T-helper 17 cell (primary cell): ENCODE measurements around the gene GOLGA6L7. TPM values are rescaled to one million over a fixed set of nuclear protein-coding genes. Genes with fewer than 3 reads are reported as not detected.
A peak's percentile ranks its signal among the peaks of the same experiment; 100 is the strongest.
"Not testable (repeated sequence)": the region's sequence is repeated elsewhere in the genome, so short reads cannot be mapped to it uniquely, and the experiment has no call there.

ENCODE experiments used
- ATAC-seq: fragments of 150-1000 bp; cut with Tn5 transposase; 2 replicates; pipeline ENCODE4 v1.10.0; 2021; ENCODE audit warnings: mild to moderate bottlenecking, moderate library complexity
- DNase-seq, 3 donors: peaks; one replicate each; pipeline versions ENCODE4 v3.0.0 to v3.0.0-alpha.2; 2020 to 2021
- H3K9me3 ChIP-seq: one replicate; pipeline ENCODE4 v1.7.0; 2013; ENCODE audit warnings: low read length, mild to moderate bottlenecking; ENCODE audit not compliant: control insufficient read depth, poor library complexity, severe bottlenecking
- H3K27ac Mint-ChIP-seq: one replicate; pipeline ENCODE4 v1.8.0; 2022; ENCODE audit warnings: mild to moderate bottlenecking, moderate library complexity, mixed read lengths
- H3K27me3 Mint-ChIP-seq: one replicate; pipeline ENCODE4 v1.8.0; 2022; ENCODE audit warnings: mixed read lengths
- H3K36me3 Mint-ChIP-seq: one replicate; pipeline ENCODE4 v1.8.0; 2022; ENCODE audit warnings: low read depth, mixed read lengths
- H3K4me1 Mint-ChIP-seq: one replicate; pipeline ENCODE4 v1.8.0; 2022; ENCODE audit warnings: mild to moderate bottlenecking, mixed read lengths
- H3K4me3 Mint-ChIP-seq: one replicate; pipeline ENCODE4 v1.8.0; 2022; ENCODE audit warnings: mild to moderate bottlenecking, moderate library complexity, mixed read lengths
- total RNA-seq, 4 donors: library from RNA in 2 of 4; stranded (reverse) in 2 of 4; gene quantifications; one replicate each; pipeline ENCODE4 v1.2.3 and lab custom pipeline; 2022 to 2026

GOLGA6L7 gene
- total RNA-seq, 2 donors from 2014 or later: not detected

- H3K4me3 Mint-ChIP-seq: no peak overlapping the region
- H3K4me1 Mint-ChIP-seq: no peaks in the 10 kb centered on the region
- peaks cover 2% of the 10 kb centered on the region for H3K9me3 ChIP-seq
- H3K27ac Mint-ChIP-seq: no peak overlapping the region
- peaks cover 17% of the 10 kb centered on the region for H3K27me3 Mint-ChIP-seq
- H3K36me3 Mint-ChIP-seq: no peaks in the 10 kb centered on the region
- ATAC-seq (no peak), DNase-seq (no peak)
These were observed 28.4 kb upstream of the GOLGA6L7 start for GRCh38 chr15:28876845-28877185.

- no peak for DNase-seq
- Mint-ChIP-seq H3K27ac (no peak overlapping the region), H3K4me1 (no peaks in the 10 kb centered on the region), H3K27me3 (peaks cover 17% of the 10 kb centered on the region), H3K4me3 (no peak overlapping the region), H3K36me3 (no peaks in the 10 kb centered on the region)
- ATAC-seq: no peak
- peaks cover 2% of the 10 kb centered on the region for H3K9me3 ChIP-seq
These were observed 27.8 kb upstream of the GOLGA6L7 start for GRCh38 chr15:28876131-28876844.

DNA sequence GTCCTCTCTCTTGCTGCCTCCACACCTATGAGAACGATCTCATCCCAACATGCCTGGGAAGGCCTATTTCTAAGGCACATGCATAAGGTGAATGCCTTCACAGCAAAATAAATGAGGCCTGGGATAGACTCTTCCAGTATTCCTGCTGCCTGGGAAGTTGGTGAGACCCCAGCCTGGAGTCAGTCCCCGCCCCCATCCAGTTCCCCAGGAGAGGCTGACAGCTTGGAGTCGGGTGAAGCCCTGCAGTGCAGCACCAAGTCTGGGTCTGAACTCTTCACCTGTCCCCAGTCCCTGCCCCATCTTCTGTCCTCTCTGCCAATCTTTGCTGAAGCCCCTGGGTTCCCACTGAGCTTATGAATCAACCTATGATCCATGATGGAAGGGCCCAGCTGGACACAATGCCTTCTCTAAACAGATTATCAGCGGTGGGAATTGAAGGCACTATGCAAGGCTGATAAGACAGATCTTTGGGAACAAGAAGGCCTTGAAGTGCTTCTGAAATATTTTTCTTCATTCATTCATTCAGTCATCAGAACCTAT lies 27.1 kb upstream of the GOLGA6L7 start:
- Mint-ChIP-seq H3K4me1 (no peaks in the 10 kb centered on the region), H3K27me3 (peaks cover 17% of the 10 kb centered on the region), H3K4me3 (no peak overlapping the region), H3K36me3 (no peaks in the 10 kb centered on the region), H3K27ac (no peak overlapping the region)
- ATAC-seq (no peak), DNase-seq (no peak)
- H3K9me3 ChIP-seq: peaks cover 2% of the 10 kb centered on the region

DNA sequence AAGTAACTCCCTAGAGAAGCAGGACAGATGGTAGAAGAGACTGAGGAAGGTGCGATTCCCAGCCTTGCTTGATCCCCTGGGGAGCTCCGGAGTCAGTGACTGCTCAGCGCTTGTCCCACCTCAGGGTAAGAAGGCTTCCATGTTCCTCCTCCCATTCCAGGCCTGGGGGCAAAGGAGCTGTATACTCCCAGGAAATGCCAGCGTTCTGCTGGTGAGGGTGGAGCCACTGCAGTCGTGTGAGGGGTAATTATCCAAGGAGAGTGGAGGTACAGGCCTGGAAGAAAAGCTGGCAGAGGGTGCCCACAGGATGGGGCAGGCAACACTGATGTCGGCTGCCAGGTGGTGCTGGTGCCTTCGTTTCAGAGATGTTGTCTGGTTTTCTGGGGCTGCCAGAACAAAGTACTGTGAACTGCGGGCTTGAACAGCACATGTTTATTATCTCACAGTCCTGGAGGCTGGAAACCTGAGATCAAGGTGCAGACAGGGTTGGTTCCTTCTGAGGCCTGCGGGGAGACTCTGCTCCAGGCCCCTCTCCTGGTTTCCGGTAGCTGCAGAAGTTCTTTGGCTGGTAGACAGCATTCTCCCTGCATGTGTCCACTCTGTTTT lies 25.2 kb upstream of the GOLGA6L7 start:
- Mint-ChIP-seq H3K4me1 (no peaks in the 10 kb centered on the region), H3K27me3 (peaks cover 17% of the 10 kb centered on the region), H3K27ac (no peak overlapping the region), H3K4me3 (no peak overlapping the region), H3K36me3 (no peaks in the 10 kb centered on the region)
- DNase-seq: no peak
- H3K9me3 ChIP-seq: peaks cover 2% of the 10 kb centered on the region
- ATAC-seq: peak; percentile 57

GRCh38 chr15:28873006-28873405 lies 24.6 kb upstream of the GOLGA6L7 start:
- no peaks in the 10 kb centered on the region for H3K9me3 ChIP-seq
- Mint-ChIP-seq H3K4me1 (no peaks in the 10 kb centered on the region), H3K27me3 (peaks cover 11% of the 10 kb centered on the region), H3K4me3 (no peak overlapping the region), H3K36me3 (no peaks in the 10 kb centered on the region), H3K27ac (no peak overlapping the region)
- DNase-seq (no peak), ATAC-seq (no peak)

DNA sequence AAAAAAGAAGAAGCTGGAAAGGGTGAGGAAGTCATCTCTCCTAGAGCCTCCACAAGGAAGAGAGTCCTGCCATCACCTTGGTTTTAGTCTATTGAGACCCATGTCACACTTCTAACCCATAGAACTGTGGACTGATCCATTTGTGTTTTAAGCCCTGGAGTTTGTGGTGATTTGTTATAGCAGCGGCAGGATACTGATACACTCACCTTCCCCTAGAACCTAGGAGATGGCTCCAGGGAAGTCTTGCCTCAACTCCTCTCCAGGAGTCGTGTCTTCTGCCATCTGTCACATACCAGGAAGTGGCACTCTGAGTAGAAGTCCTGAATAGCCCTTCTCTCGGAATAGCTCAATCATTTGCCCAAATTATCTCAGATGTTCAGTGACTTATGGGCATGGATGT lies 22.7 kb upstream of the GOLGA6L7 start:
- peaks cover 10% of the 10 kb centered on the region for H3K27me3 Mint-ChIP-seq
- H3K9me3 ChIP-seq: no peaks in the 10 kb centered on the region
- H3K4me1 Mint-ChIP-seq: no peaks in the 10 kb centered on the region
- no peaks in the 10 kb centered on the region for H3K36me3 Mint-ChIP-seq
- no peak for DNase-seq
- no peak overlapping the region for H3K4me3 Mint-ChIP-seq
- no peak overlapping the region for H3K27ac Mint-ChIP-seq
- no peak for ATAC-seq

- Mint-ChIP-seq H3K27me3 (peaks cover 6% of the 10 kb centered on the region), H3K4me1 (no peaks in the 10 kb centered on the region), H3K4me3 (no peak overlapping the region), H3K27ac (no peak overlapping the region), H3K36me3 (no peaks in the 10 kb centered on the region)
- no peaks in the 10 kb centered on the region for H3K9me3 ChIP-seq
- no peak for DNase-seq
- ATAC-seq: no peak
These were observed 20.4 kb upstream of the GOLGA6L7 start for GRCh38 chr15:28868744-28869345.

- H3K4me1 Mint-ChIP-seq, H3K27ac Mint-ChIP-seq, DNase-seq, H3K9me3 ChIP-seq, H3K4me3 Mint-ChIP-seq, H3K27me3 Mint-ChIP-seq, ATAC-seq, H3K36me3 Mint-ChIP-seq: not testable (repeated sequence)
These were observed 13.3 kb upstream of the GOLGA6L7 start for GRCh38 chr15:28861589-28862293.

- no peak for ATAC-seq
- Mint-ChIP-seq H3K27ac (no peak overlapping the region), H3K4me1 (peaks cover 2% of the 10 kb centered on the region), H3K4me3 (no peak overlapping the region), H3K27me3 (no peaks in the 10 kb centered on the region), H3K36me3 (no peaks in the 10 kb centered on the region)
- no peaks in the 10 kb centered on the region for H3K9me3 ChIP-seq
- no peak for DNase-seq
These were observed 12.6 kb upstream of the GOLGA6L7 start for GRCh38 chr15:28861031-28861534.

DNA sequence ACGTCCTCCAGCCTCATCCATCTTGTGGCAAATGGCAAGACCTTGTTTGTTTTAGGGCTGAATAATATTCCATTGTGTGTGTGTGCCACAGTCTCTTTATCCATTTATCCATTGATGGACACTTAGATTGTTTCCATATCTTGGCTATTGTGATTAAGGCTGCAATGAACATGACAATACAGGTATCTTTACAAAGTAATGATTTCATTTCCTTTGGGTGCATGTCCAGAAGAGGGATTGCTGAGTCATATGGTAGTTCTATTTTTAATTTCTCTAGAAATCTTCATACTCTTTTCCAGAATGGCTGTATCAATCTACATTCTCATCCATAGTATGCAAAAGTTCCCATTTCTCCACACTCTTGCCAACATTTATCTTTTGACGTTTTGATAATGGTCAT lies 6.1 kb upstream of the GOLGA6L7 start:
- not testable (repeated sequence) for H3K9me3 ChIP-seq, H3K4me3 Mint-ChIP-seq, H3K4me1 Mint-ChIP-seq, H3K36me3 Mint-ChIP-seq, ATAC-seq, DNase-seq, H3K27ac Mint-ChIP-seq, H3K27me3 Mint-ChIP-seq

- H3K27ac Mint-ChIP-seq, H3K27me3 Mint-ChIP-seq, DNase-seq, H3K4me3 Mint-ChIP-seq, H3K4me1 Mint-ChIP-seq, H3K36me3 Mint-ChIP-seq, H3K9me3 ChIP-seq, ATAC-seq: not testable (repeated sequence)
These were observed 5.2 kb upstream of the GOLGA6L7 start for GRCh38 chr15:28853654-28854053.

DNA sequence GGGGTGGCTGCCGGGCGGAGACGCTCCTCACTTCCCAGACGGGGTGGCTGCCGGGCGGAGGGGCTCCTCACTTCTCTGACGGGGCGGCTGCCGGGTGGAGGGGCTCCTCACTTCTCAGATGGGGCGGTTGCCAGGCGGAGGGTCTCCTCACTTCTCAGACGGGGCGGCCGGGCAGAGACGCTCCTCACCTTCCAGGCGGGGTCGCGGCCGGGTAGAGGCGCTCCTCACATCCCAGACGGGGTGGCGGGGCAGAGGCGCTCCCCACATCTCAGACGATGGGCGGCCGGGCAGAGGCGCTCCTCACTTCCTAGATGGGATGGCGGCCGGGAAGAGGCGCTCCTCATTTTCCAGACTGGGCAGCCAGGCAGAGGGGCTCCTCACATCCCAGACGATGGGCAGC lies 1.3 kb upstream of the GOLGA6L7 start:
- not testable (repeated sequence) for ATAC-seq, H3K9me3 ChIP-seq, DNase-seq, H3K27ac Mint-ChIP-seq, H3K36me3 Mint-ChIP-seq, H3K4me3 Mint-ChIP-seq, H3K27me3 Mint-ChIP-seq, H3K4me1 Mint-ChIP-seq

DNA sequence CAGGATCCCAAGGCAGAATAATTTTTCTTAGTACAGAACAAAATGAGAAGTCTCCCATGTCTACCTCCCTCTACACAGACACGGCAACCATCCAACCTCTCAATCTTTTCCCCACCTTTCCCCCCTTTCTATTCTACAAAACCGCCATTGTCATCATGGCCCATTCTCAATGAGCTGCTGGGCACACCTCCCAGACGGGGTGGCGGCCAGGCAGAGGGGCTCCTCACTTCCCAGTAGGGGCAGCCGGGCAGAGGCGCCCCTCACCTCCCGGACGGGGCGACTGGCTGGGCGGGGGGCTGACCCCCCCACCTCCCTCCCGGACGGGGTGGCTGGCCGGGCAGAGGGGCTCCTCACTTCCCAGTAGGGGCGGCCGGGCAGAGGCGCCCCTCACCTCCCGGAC lies 827 bp upstream of the GOLGA6L7 start:
- not testable (repeated sequence) for H3K4me3 Mint-ChIP-seq, H3K4me1 Mint-ChIP-seq, H3K27me3 Mint-ChIP-seq, H3K27ac Mint-ChIP-seq, ATAC-seq, DNase-seq, H3K36me3 Mint-ChIP-seq, H3K9me3 ChIP-seq
